GM18873 (cell line): ENCODE data around the gene PDZRN4.
"Not testable (repeated sequence)": the region's sequence is repeated elsewhere in the genome, so short reads cannot be mapped to it uniquely, and the experiment has no call there.

Experiments
- ATAC-seq: cut with Tn5 transposase; IDR thresholded peaks from one replicate; pipeline ENCODE4 v1.9.1; 2021; ENCODE audit warnings: mild to moderate bottlenecking, moderate library complexity, moderate number of reproducible peaks; ENCODE audit not compliant: unreplicated experiment, low FRiP score

PDZRN4 gene

GRCh38 chr12:41213107-41213506 is 25.0 kb downstream of the PDZRN4 start:
- no peak for ATAC-seq

GRCh38 chr12:41213648-41214047 is 25.5 kb downstream of the PDZRN4 start:
- ATAC-seq, result no peak

GRCh38 chr12:41217727-41218126 is 29.6 kb downstream of the PDZRN4 start:
- no peak for ATAC-seq

GRCh38 chr12:41220931-41221330 is 32.8 kb downstream of the PDZRN4 start:
- no peak for ATAC-seq

- no peak for ATAC-seq
These were observed 33.4 kb downstream of the PDZRN4 start for GRCh38 chr12:41221491-41221890.

- ATAC-seq, result no peak
These were observed 35.5 kb downstream of the PDZRN4 start for GRCh38 chr12:41223600-41223999.

GRCh38 chr12:41224066-41224465 is 35.9 kb downstream of the PDZRN4 start:
- ATAC-seq, result no peak

- ATAC-seq, result no peak
These were observed 37.1 kb downstream of the PDZRN4 start for GRCh38 chr12:41225179-41225578.

GRCh38 chr12:41228066-41228820 is 40.1 kb downstream of the PDZRN4 start:
- ATAC-seq, result no peak

GRCh38 chr12:41230756-41231155 is 42.6 kb downstream of the PDZRN4 start:
- ATAC-seq, result no peak

GRCh38 chr12:41234692-41235091 is 46.6 kb downstream of the PDZRN4 start:
- no peak for ATAC-seq

- no peak for ATAC-seq
These were observed 54.5 kb downstream of the PDZRN4 start for GRCh38 chr12:41242603-41243002.

GRCh38 chr12:41248391-41248790 is 60.3 kb downstream of the PDZRN4 start:
- ATAC-seq, result no peak

GRCh38 chr12:41250748-41251147 is 62.6 kb downstream of the PDZRN4 start:
- ATAC-seq, result no peak

- ATAC-seq, result no peak
These were observed 66.1 kb downstream of the PDZRN4 start for GRCh38 chr12:41254004-41254914.

- not testable (repeated sequence) for ATAC-seq
These were observed 75.1 kb downstream of the PDZRN4 start for GRCh38 chr12:41263196-41263595.

GRCh38 chr12:41264281-41264680 is 76.2 kb downstream of the PDZRN4 start:
- no peak for ATAC-seq

- ATAC-seq, result no peak
These were observed 80.9 kb downstream of the PDZRN4 start for GRCh38 chr12:41269056-41269455.

- ATAC-seq, result no peak
These were observed 83.4 kb downstream of the PDZRN4 start for GRCh38 chr12:41271489-41271888.

GRCh38 chr12:41274643-41275042 is 86.5 kb downstream of the PDZRN4 start:
- no peak for ATAC-seq

GRCh38 chr12:41277100-41277945 is 89.2 kb downstream of the PDZRN4 start:
- no peak for ATAC-seq
